22Rv1 (cell line): ENCODE measurements around the gene LZTR1.

Experiments
- H3K27ac ChIP-seq: fragments of 450-650 bp; 2 replicates; pipeline ENCODE4 v1.5.1; 2017
- CTCF ChIP-seq: fragments of 450-650 bp; IDR thresholded peaks from 2 replicates; pipeline ENCODE4 v1.5.1; 2017; ENCODE audit warnings: mild to moderate bottlenecking
- ZFX ChIP-seq: fragments of 450-650 bp; IDR thresholded peaks from 2 replicates; pipeline ENCODE4 v1.6.1; 2017; ENCODE audit warnings: antibody characterized with exemption, borderline replicate concordance

Gene LZTR1

GRCh38 chr22:20946991-20947390 is 35.1 kb upstream of the LZTR1 start:
- TF ChIP-seq CTCF (no peak), ZFX (no peak)

GRCh38 chr22:20948450-20948849 is 33.6 kb upstream of the LZTR1 start:
- H3K27ac ChIP-seq = no peak overlapping the region
- TF ChIP-seq ZFX (no peak), CTCF (no peak)

More at GRCh38 chr22:20946991-20947390, 35.1 kb upstream of the LZTR1 start:
- no peak overlapping the region for H3K27ac ChIP-seq

GRCh38 chr22:20948989-20949388 is 33.1 kb upstream of the LZTR1 start:
- H3K27ac ChIP-seq = no peak overlapping the region
- TF ChIP-seq ZFX = no peak
- TF ChIP-seq CTCF = no peak

- no peak for TF ChIP-seq ZFX
- no peak for TF ChIP-seq CTCF
- H3K27ac ChIP-seq = peak overlapping the region; percentile 71
Observed at GRCh38 chr22:20949698-20950183, 32.4 kb upstream of the LZTR1 start.

- no peak for TF ChIP-seq ZFX
- TF ChIP-seq CTCF = no peak
- peak overlapping the region; percentile 71 for H3K27ac ChIP-seq
Observed at GRCh38 chr22:20951151-20951931, 30.8 kb upstream of the LZTR1 start.

DNA sequence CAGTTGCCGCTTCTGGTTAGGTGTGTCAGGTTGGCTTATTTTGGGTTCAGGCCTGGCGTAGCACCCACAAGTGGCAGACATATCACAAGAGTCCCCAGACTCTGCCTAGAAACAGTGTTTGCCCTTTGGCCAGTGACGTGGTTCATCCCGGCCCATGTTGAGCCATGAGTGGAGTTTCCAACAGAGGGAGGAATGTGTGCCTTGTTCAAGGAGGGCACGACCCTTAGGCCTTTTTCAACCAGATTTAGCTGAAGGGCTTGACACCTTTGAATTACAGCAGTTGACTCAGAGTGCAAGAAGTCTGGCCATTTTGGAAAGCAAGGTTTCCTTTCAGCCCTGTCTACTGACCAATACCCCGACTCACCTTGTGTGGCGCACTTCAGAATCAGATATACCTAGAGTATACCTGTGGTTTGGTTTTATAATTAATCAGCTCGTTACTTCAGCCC is 30.1 kb upstream of the LZTR1 start:
- TF ChIP-seq ZFX (no peak), CTCF (peak; percentile 50)
- H3K27ac ChIP-seq = peak overlapping the region; percentile 71
